Adrenal gland (tissue), 5 donors: Measurements from ENCODE around the gene PPFIA3.

ENCODE experiments used
- POLR2A ChIP-seq, 2 donors: fragments of 450-650 bp; IDR thresholded peaks; one replicate each; pipeline ENCODE4 v1.6.1; 2017; ENCODE audit warnings: antibody characterized with exemption in 2 of 2, mild to moderate bottlenecking in 2 of 2, moderate library complexity in 1 of 2
- TF ChIP-seq, protein P1 (sequence below), 6 experiments: fragments of 450-650 bp in 4 of 6; fragments of 200-600 bp in 2 of 6; sonication (generic) in 1 of 6; IDR thresholded peaks; 1 replicate in 5 of 6; 2 replicates in 1 of 6; pipeline versions ENCODE4 v1.5.1 to v1.8.0; 2016 to 2021; ENCODE audit warnings: antibody characterized with exemption in 6 of 6, mild to moderate bottlenecking in 2 of 6, moderate library complexity in 1 of 6
- donor health status: DM: no; HTN: no; CAD: no.

DNA sequence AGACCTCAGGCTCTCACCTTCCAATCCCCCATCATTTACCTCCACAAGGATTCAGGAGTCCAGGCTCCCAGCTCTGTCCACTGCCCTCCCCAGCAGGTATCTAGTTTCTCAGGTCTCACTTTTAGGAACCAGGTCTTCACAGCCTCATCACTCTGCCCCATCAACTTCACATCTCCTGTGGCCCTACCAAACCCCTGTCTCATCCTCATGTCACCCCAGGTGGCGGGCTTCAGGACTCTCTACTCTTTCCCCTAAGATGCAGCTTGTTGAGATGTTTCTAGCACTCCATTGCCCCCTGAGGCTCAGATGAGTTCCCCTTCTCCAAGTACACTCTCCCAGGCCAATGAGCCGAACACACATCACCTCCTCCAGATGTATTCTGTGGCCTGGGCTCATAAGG, 1.5 kb downstream of the PPFIA3 start:
- TF ChIP-seq POLR2A (IDR thresholded peaks at IDR 0.05): no peak
- TF ChIP-seq, protein P1, sequence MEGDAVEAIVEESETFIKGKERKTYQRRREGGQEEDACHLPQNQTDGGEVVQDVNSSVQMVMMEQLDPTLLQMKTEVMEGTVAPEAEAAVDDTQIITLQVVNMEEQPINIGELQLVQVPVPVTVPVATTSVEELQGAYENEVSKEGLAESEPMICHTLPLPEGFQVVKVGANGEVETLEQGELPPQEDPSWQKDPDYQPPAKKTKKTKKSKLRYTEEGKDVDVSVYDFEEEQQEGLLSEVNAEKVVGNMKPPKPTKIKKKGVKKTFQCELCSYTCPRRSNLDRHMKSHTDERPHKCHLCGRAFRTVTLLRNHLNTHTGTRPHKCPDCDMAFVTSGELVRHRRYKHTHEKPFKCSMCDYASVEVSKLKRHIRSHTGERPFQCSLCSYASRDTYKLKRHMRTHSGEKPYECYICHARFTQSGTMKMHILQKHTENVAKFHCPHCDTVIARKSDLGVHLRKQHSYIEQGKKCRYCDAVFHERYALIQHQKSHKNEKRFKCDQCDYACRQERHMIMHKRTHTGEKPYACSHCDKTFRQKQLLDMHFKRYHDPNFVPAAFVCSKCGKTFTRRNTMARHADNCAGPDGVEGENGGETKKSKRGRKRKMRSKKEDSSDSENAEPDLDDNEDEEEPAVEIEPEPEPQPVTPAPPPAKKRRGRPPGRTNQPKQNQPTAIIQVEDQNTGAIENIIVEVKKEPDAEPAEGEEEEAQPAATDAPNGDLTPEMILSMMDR (IDR thresholded peaks at IDR 0.05): no peak
